ES-I3 (cell line): ENCODE data around the gene ATP5F1C.

Experiments
- H3K36me3 ChIP-seq: 2 replicates; pipeline ENCODE4 v1.6.1; 2013; ENCODE audit warnings: mild to moderate bottlenecking, low read length, control low read depth, moderate library complexity; ENCODE audit not compliant: insufficient read depth
- H3K4me1 ChIP-seq: 2 replicates; pipeline ENCODE4 v1.6.1; 2013; ENCODE audit warnings: mild to moderate bottlenecking, control low read depth, low read length; ENCODE audit not compliant: insufficient read depth
- H3K9ac ChIP-seq: 2 replicates; pipeline ENCODE4 v1.6.1; 2013; ENCODE audit warnings: low read depth, mild to moderate bottlenecking, low read length, moderate library complexity
- H3K9me3 ChIP-seq: 2 replicates; pipeline ENCODE4 v1.6.1; 2013; ENCODE audit warnings: mild to moderate bottlenecking, low read length, moderate library complexity; ENCODE audit not compliant: control insufficient read depth, insufficient read depth

Gene ATP5F1C

GRCh38 chr10:7846591-7846990 is 58.6 kb downstream of the ATP5F1C start:
- Histone ChIP-seq H3K9ac (no peak overlapping the region), H3K4me1 (no peaks in the 10 kb centered on the region), H3K36me3 (no peaks in the 10 kb centered on the region), H3K9me3 (no peaks in the 10 kb centered on the region)

GRCh38 chr10:7853226-7853842 is 65.4 kb downstream of the ATP5F1C start:
- Histone ChIP-seq H3K4me1 (peaks cover 16% of the 10 kb centered on the region), H3K36me3 (no peaks in the 10 kb centered on the region), H3K9me3 (no peaks in the 10 kb centered on the region), H3K9ac (no peak overlapping the region)

GRCh38 chr10:7853890-7854289 is 65.9 kb downstream of the ATP5F1C start:
- H3K4me1 ChIP-seq = peaks cover 16% of the 10 kb centered on the region

GRCh38 chr10:7855205-7855604 is 67.2 kb downstream of the ATP5F1C start:
- Histone ChIP-seq H3K4me1 (peaks cover 16% of the 10 kb centered on the region), H3K36me3 (no peaks in the 10 kb centered on the region), H3K9ac (no peak overlapping the region), H3K9me3 (no peaks in the 10 kb centered on the region)

More at GRCh38 chr10:7853890-7854289, 65.9 kb downstream of the ATP5F1C start:
- Histone ChIP-seq H3K36me3 (no peaks in the 10 kb centered on the region), H3K9me3 (no peaks in the 10 kb centered on the region), H3K9ac (no peak overlapping the region)

GRCh38 chr10:7856678-7857077 is 68.7 kb downstream of the ATP5F1C start:
- H3K9ac ChIP-seq = no peak overlapping the region
- peaks cover 4% of the 10 kb centered on the region; the same call in 1 of the 2 replicates for H3K9me3 ChIP-seq
- H3K36me3 ChIP-seq = no peaks in the 10 kb centered on the region
- peaks cover 16% of the 10 kb centered on the region for H3K4me1 ChIP-seq

- Histone ChIP-seq H3K9ac (no peak overlapping the region), H3K4me1 (peaks cover 16% of the 10 kb centered on the region), H3K36me3 (no peaks in the 10 kb centered on the region), H3K9me3 (peaks cover 10% of the 10 kb centered on the region; the same call in 1 of the 2 replicates)
Observed at GRCh38 chr10:7857262-7857661, 69.3 kb downstream of the ATP5F1C start.
